Cerebellar cortex (tissue), 1 donor: Measurements from ENCODE around the gene BLOC1S3.

ENCODE experiments used
- DNase-seq: peaks from one replicate; pipeline ENCODE4 v3.0.0-alpha.2; 2015; ENCODE audit warnings: low spot score

The BLOC1S3 gene

GRCh38 chr19:45178262-45179071 is at the start of gene BLOC1S3:
TSS of gene BLOC1S3 (plus strand) at chr19:45178784. CDS start at chr19:45179297, 513 bp downstream.
- peak; percentile 100 for DNase-seq

GRCh38 chr19:45128806-45129205 is 49.8 kb upstream of the BLOC1S3 start:
- no peak for DNase-seq

- no peak for DNase-seq
These were observed 48.3 kb upstream of the BLOC1S3 start for GRCh38 chr19:45130236-45130635.

GRCh38 chr19:45130888-45131615 is 47.5 kb upstream of the BLOC1S3 start:
- DNase-seq, result no peak

GRCh38 chr19:45133661-45134060 is 44.9 kb upstream of the BLOC1S3 start:
- DNase-seq, result no peak

- no peak for DNase-seq
These were observed 43.3 kb upstream of the BLOC1S3 start for GRCh38 chr19:45135176-45135885.

GRCh38 chr19:45136507-45137178 is 41.9 kb upstream of the BLOC1S3 start:
- no peak for DNase-seq

GRCh38 chr19:45137179-45137761 is 41.3 kb upstream of the BLOC1S3 start:
- no peak for DNase-seq

GRCh38 chr19:45138303-45138751 is 40.3 kb upstream of the BLOC1S3 start:
- no peak for DNase-seq

GRCh38 chr19:45139286-45140143 is 39.1 kb upstream of the BLOC1S3 start:
- no peak for DNase-seq

- no peak for DNase-seq
These were observed 38.5 kb upstream of the BLOC1S3 start for GRCh38 chr19:45140144-45140503.

GRCh38 chr19:45140533-45140932 is 38.1 kb upstream of the BLOC1S3 start:
- DNase-seq, result no peak

- no peak for DNase-seq
These were observed 37.2 kb upstream of the BLOC1S3 start for GRCh38 chr19:45141203-45141900.

GRCh38 chr19:45142016-45142725 is 36.4 kb upstream of the BLOC1S3 start:
- DNase-seq, result no peak

GRCh38 chr19:45142726-45143110 is 35.9 kb upstream of the BLOC1S3 start:
- DNase-seq, result no peak

GRCh38 chr19:45144431-45145269 is 33.9 kb upstream of the BLOC1S3 start:
- no peak for DNase-seq

- no peak for DNase-seq
These were observed 33.1 kb upstream of the BLOC1S3 start for GRCh38 chr19:45145270-45146189.
